NCI-H1105 (cell line): ENCODE results near the gene DCAF8.

ENCODE experiments used
- DNase-seq: peaks from one replicate; lab custom pipeline; 2025; lab: John Stamatoyannopoulos, UW

Gene DCAF8

GRCh38 chr1:160261556-160261892 is 825 bp downstream of the DCAF8 start:
- DNase-seq = no peak

GRCh38 chr1:160260406-160261382 is 1.7 kb downstream of the DCAF8 start:
- DNase-seq = peak; percentile 8

GRCh38 chr1:160258177-160258798 is 4.1 kb downstream of the DCAF8 start:
- DNase-seq = no peak

- DNase-seq = no peak
Measured at GRCh38 chr1:160257411-160258015, 4.8 kb downstream of the DCAF8 start.

GRCh38 chr1:160256396-160257046 is 5.8 kb downstream of the DCAF8 start:
- DNase-seq = peak; percentile 13

- DNase-seq = no peak
Measured at GRCh38 chr1:160255781-160256300, 6.5 kb downstream of the DCAF8 start.

GRCh38 chr1:160251687-160252526 is 10.4 kb downstream of the DCAF8 start:
- peak; percentile 60 for DNase-seq

- DNase-seq = no peak
Measured at GRCh38 chr1:160251011-160251410, 11.3 kb downstream of the DCAF8 start.

- no peak for DNase-seq
Measured at GRCh38 chr1:160247053-160247452, 15.3 kb downstream of the DCAF8 start.

GRCh38 chr1:160245434-160245833 is 16.9 kb downstream of the DCAF8 start:
- no peak for DNase-seq

- no peak for DNase-seq
Measured at GRCh38 chr1:160244209-160244608, 18.1 kb downstream of the DCAF8 start.

- no peak for DNase-seq
Measured at GRCh38 chr1:160243767-160244166, 18.6 kb downstream of the DCAF8 start.

GRCh38 chr1:160239582-160240299 is 22.6 kb downstream of the DCAF8 start:
- DNase-seq = no peak

- no peak for DNase-seq
Measured at GRCh38 chr1:160238408-160238807, 23.9 kb downstream of the DCAF8 start.

GRCh38 chr1:160237558-160237957 is 24.8 kb downstream of the DCAF8 start:
- DNase-seq = no peak

GRCh38 chr1:160236806-160237205 is 25.5 kb downstream of the DCAF8 start:
- no peak for DNase-seq

GRCh38 chr1:160232911-160233310 is 29.4 kb downstream of the DCAF8 start:
- no peak for DNase-seq

GRCh38 chr1:160228431-160228830 is 33.9 kb downstream of the DCAF8 start:
- no peak for DNase-seq

GRCh38 chr1:160227561-160227960 is 34.8 kb downstream of the DCAF8 start:
- no peak for DNase-seq

GRCh38 chr1:160227034-160227433 is 35.3 kb downstream of the DCAF8 start:
- DNase-seq = no peak

GRCh38 chr1:160226623-160227022 is 35.7 kb downstream of the DCAF8 start:
- no peak for DNase-seq
